ENCODE measurements around the gene AK6.
"Not testable (repeated sequence)": the region's sequence is repeated elsewhere in the genome, so short reads cannot be mapped to it uniquely, and the experiment has no call there.

AK6 gene

DNA sequence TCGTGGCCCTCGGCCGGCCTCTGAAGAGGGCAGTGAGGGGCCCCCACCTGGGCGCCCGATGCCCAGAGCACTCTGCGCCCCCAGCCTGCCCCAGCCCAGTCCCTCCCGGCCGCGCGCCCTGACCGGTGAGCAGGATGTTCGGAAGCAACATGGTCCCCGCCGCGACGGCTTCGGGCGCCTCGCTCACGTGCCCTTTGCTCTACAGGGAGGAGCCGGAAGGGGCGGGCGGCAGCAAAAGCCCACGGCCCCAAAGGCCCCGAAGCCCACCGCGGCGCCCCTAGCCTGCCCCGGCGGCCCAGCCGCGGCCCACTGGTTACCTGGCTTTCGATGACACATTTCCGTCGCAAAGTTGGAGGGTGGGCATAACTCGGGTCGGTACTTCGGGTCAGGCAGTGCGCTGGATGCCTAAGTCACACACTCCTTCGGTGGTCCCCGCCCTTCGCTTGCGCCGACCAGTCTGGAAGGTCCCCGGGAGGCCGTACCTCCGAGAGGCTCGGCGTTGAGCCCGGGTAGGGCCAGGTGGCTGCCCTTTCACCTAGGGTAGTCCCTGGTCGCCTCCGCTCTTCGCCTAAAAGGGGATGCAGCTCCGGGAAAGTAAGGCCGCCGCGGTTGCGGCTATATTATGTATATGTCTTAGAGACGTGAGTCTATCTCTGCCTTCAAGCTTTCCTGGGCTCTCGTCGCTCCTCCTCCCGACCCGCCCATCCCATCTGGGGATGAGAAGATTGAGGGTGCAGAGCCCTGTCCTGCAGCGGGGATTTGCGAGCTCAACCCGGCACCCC lies at the start of gene AK6, which contains the start of the genes RAD17 and TAF9:
Gene AK6, minus strand, starts transcription at position 181 of the 782 bp plus-strand sequence. Its CDS starts 30 bp downstream, at position 151.
Gene RAD17, plus strand, starts transcription at position 479 of the 782 bp plus-strand sequence. CDS start 2,391 bp downstream, outside the sequence.
Gene TAF9, minus strand, starts transcription at position 181 of the 782 bp plus-strand sequence. CDS start 3,783 bp downstream, outside the sequence.
- no peaks in the 10 kb centered on the region for H3K27me3 Mint-ChIP-seq (ENCODE audit: low read depth)
- DNase-seq (ENCODE audit: low spot score), result peak; percentile 90
- H3K36me3 Mint-ChIP-seq (ENCODE audit: low read depth), result peaks cover 33% of the 10 kb centered on the region
- peak within 1 kb of the TSS; percentile 93 for H3K4me3 Mint-ChIP-seq
- peaks cover 30% of the 10 kb centered on the region for H3K4me1 Mint-ChIP-seq (ENCODE audit: low read depth)
- no peaks in the 10 kb centered on the region for H3K9me3 Mint-ChIP-seq
- peak within 1 kb of the TSS; percentile 98 for H3K27ac Mint-ChIP-seq

GRCh38 chr5:69418554-69418953 lies 49.2 kb upstream of the AK6 start:
- Mint-ChIP-seq H3K27ac (no peak overlapping the region), H3K27me3 (ENCODE audit: low read depth) (peaks cover 4% of the 10 kb centered on the region), H3K4me1 (ENCODE audit: low read depth) (no peaks in the 10 kb centered on the region), H3K4me3 (no peak overlapping the region), H3K36me3 (ENCODE audit: low read depth) (peaks cover 7% of the 10 kb centered on the region), H3K9me3 (no peaks in the 10 kb centered on the region)
- DNase-seq (ENCODE audit: low spot score), result no peak

GRCh38 chr5:69416699-69417098 lies 47.4 kb upstream of the AK6 start:
- Mint-ChIP-seq H3K36me3 (ENCODE audit: low read depth) (peaks cover 8% of the 10 kb centered on the region), H3K27me3 (ENCODE audit: low read depth) (peaks cover 4% of the 10 kb centered on the region), H3K27ac (no peak overlapping the region), H3K4me3 (no peak overlapping the region), H3K9me3 (no peaks in the 10 kb centered on the region), H3K4me1 (ENCODE audit: low read depth) (no peaks in the 10 kb centered on the region)
- DNase-seq (ENCODE audit: low spot score), result no peak

- DNase-seq (ENCODE audit: low spot score), result no peak
- no peak overlapping the region for H3K27ac Mint-ChIP-seq
- no peak overlapping the region for H3K4me3 Mint-ChIP-seq
- no peaks in the 10 kb centered on the region for H3K9me3 Mint-ChIP-seq
- H3K36me3 Mint-ChIP-seq (ENCODE audit: low read depth), result peaks cover 12% of the 10 kb centered on the region
- H3K4me1 Mint-ChIP-seq (ENCODE audit: low read depth), result no peaks in the 10 kb centered on the region
- H3K27me3 Mint-ChIP-seq (ENCODE audit: low read depth), result peaks cover 4% of the 10 kb centered on the region
Observed at GRCh38 chr5:69416180-69416579, 46.9 kb upstream of the AK6 start.

DNA sequence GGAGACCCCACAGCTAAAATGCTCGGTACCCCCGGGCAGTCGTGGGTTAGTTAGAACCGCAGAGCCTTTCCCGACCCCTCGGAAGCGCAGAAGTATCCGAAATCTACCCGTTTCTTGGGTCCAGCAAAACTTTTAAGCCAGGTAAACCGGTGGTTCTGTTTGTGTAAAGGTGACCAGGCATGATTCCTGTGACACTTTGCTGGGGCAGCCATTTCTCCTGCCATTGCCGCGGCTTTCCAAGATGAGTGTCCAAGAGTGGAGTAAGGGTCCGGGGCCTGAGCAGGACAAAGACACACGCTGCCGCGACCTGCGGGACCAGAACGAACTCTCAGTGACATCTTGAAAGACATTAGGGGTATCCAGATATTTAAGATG lies 46.3 kb upstream of the AK6 start:
- Mint-ChIP-seq H3K9me3 (no peaks in the 10 kb centered on the region), H3K36me3 (ENCODE audit: low read depth) (peaks cover 12% of the 10 kb centered on the region), H3K27me3 (ENCODE audit: low read depth) (peaks cover 4% of the 10 kb centered on the region), H3K4me3 (peak overlapping the region; percentile 43), H3K27ac (no peak overlapping the region), H3K4me1 (ENCODE audit: low read depth) (no peaks in the 10 kb centered on the region)
- no peak for DNase-seq (ENCODE audit: low spot score)

DNA sequence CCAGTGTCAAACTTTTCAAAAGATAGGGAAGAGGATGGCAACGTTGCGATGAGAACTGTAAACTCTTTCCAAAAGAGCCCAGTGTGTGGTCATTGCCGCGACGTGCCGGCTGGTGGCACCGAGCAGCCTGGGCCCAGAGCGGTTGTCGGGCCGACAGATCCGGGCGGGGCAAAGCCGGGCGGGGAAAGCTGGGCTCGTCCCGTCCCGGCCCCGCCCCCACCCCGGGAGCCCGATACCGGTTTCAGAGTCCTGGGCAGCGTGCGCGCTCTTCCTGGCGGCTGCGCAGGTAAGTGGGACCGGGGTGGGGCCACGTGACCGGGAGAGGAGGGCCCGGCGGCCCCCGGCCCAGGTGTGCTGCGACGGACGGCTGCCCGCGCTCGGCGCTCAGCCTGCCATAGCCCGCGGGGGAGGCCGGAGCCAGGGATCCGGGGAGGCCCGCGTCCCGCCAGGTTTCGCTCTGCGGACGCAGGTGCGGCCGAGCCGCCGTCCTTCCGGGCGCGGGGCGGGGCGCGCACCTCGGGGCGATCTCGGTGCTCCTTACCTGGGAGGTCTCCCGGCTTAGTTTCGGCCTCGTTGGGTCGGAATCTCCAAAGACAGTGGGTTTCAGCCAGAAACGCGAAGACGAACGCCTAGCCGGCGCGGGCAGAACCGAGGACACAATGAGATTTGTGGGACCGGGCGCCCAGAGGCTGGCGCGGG lies 45.7 kb upstream of the AK6 start, which contains the start of gene MARVELD2:
Gene MARVELD2, plus strand, starts transcription at position 232 of the 699 bp plus-strand sequence. CDS start 4,270 bp downstream, outside the sequence.
- Mint-ChIP-seq H3K9me3 (no peaks in the 10 kb centered on the region), H3K36me3 (ENCODE audit: low read depth) (peaks cover 15% of the 10 kb centered on the region), H3K27me3 (ENCODE audit: low read depth) (peaks cover 4% of the 10 kb centered on the region), H3K27ac (peak within 1 kb of the TSS; percentile 12), H3K4me3 (peak within 1 kb of the TSS; percentile 43), H3K4me1 (ENCODE audit: low read depth) (no peaks in the 10 kb centered on the region)
- peak; percentile 9 for DNase-seq (ENCODE audit: low spot score)

DNA sequence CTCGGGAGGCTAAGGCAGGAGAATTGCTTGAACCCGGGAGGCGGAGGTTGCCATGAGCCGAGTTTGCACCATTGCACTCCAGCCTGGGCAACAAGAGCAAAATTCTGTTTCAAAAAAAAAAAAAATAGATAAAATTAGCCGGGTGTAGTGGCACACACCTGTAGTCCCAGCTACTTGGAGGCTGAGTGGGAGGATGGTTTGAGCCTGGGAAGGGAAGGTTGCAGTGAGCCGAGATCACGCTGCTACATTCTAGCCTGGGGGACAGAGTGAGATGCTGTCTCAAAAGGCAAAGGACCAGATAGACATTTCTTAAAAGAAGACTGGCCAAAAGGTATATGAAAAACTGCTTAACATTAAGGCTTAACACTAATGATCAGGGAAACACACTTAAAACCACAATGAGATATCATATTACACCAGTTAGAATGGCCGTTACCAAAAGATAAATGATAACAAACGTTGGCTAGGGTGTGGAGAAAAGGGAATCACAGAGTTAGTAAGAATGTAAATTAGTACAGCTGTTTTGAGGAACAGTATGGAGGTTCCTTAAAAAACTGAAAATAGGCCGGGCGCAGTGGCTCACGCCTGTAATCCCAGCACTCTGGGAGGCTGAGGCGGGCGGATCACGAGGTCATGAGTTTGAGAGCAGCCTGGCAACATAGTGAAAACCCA lies 35.5 kb upstream of the AK6 start:
- DNase-seq (ENCODE audit: low spot score), result no peak
- H3K9me3 Mint-ChIP-seq, result no peaks in the 10 kb centered on the region
- peaks cover 39% of the 10 kb centered on the region for H3K36me3 Mint-ChIP-seq (ENCODE audit: low read depth)
- H3K27ac Mint-ChIP-seq, result no peak overlapping the region
- H3K4me3 Mint-ChIP-seq, result no peak overlapping the region
- no peaks in the 10 kb centered on the region for H3K4me1 Mint-ChIP-seq (ENCODE audit: low read depth)
- H3K27me3 Mint-ChIP-seq (ENCODE audit: low read depth), result no peaks in the 10 kb centered on the region

GRCh38 chr5:69378376-69378775 lies 9.1 kb upstream of the AK6 start:
- no peak overlapping the region for H3K27ac Mint-ChIP-seq
- H3K36me3 Mint-ChIP-seq (ENCODE audit: low read depth), result peaks cover 17% of the 10 kb centered on the region
- no peaks in the 10 kb centered on the region for H3K4me1 Mint-ChIP-seq (ENCODE audit: low read depth)
- H3K4me3 Mint-ChIP-seq, result no peak overlapping the region
- no peaks in the 10 kb centered on the region for H3K27me3 Mint-ChIP-seq (ENCODE audit: low read depth)
- no peak for DNase-seq (ENCODE audit: low spot score)
- H3K9me3 Mint-ChIP-seq, result no peaks in the 10 kb centered on the region

- no peaks in the 10 kb centered on the region for H3K9me3 Mint-ChIP-seq
- peaks cover 14% of the 10 kb centered on the region for H3K4me1 Mint-ChIP-seq (ENCODE audit: low read depth)
- no peaks in the 10 kb centered on the region for H3K27me3 Mint-ChIP-seq (ENCODE audit: low read depth)
- H3K4me3 Mint-ChIP-seq, result no peak overlapping the region
- H3K36me3 Mint-ChIP-seq (ENCODE audit: low read depth), result peaks cover 12% of the 10 kb centered on the region
- no peak for DNase-seq (ENCODE audit: low spot score)
- H3K27ac Mint-ChIP-seq, result peak overlapping the region; percentile 20
Observed at GRCh38 chr5:69374911-69375446, 5.7 kb upstream of the AK6 start.

GRCh38 chr5:69372394-69372793 lies 3.1 kb upstream of the AK6 start:
- peaks cover 22% of the 10 kb centered on the region for H3K4me1 Mint-ChIP-seq (ENCODE audit: low read depth)
- no peaks in the 10 kb centered on the region for H3K27me3 Mint-ChIP-seq (ENCODE audit: low read depth)
- DNase-seq (ENCODE audit: low spot score), result no peak
- peak overlapping the region; percentile 31 for H3K27ac Mint-ChIP-seq
- H3K4me3 Mint-ChIP-seq, result no peak overlapping the region
- peaks cover 19% of the 10 kb centered on the region for H3K36me3 Mint-ChIP-seq (ENCODE audit: low read depth)
- H3K9me3 Mint-ChIP-seq, result no peaks in the 10 kb centered on the region

DNA sequence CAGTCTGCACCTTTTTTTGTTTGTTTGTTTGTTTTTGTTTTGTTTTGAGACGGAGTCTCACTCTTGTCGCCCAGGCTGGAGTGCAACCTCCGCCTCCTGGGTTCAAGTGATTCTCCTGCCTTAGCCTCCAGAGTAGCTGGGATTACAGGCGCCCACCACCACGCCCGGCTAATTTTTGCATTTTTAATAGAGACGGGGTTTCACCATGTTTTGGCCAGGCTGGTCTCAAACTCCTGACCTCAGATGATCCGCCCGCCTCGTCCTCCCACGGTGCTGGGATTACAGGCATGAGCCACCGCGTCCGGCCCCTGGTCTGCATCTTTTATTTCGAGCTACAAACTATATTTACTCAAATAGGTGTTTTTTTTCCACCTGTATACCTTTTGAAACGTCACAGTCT lies 1.0 kb upstream of the AK6 start:
- Mint-ChIP-seq H3K4me1 (ENCODE audit: low read depth) (peaks cover 28% of the 10 kb centered on the region), H3K36me3 (ENCODE audit: low read depth) (peaks cover 25% of the 10 kb centered on the region), H3K4me3 (peak overlapping the region; percentile 91), H3K27ac (peak overlapping the region; percentile 98)
- DNase-seq (ENCODE audit: low spot score), result peak; percentile 15
- H3K27me3 Mint-ChIP-seq (ENCODE audit: low read depth); H3K9me3 Mint-ChIP-seq: not testable (repeated sequence)

GRCh38 chr5:69368458-69369339 lies 621 bp downstream of the AK6 start:
- H3K27me3 Mint-ChIP-seq (ENCODE audit: low read depth), result no peaks in the 10 kb centered on the region
- DNase-seq (ENCODE audit: low spot score), result peak; percentile 16
- peak overlapping the region; percentile 93 for H3K4me3 Mint-ChIP-seq
- no peaks in the 10 kb centered on the region for H3K9me3 Mint-ChIP-seq
- peaks cover 36% of the 10 kb centered on the region for H3K36me3 Mint-ChIP-seq (ENCODE audit: low read depth)
- H3K4me1 Mint-ChIP-seq (ENCODE audit: low read depth), result peaks cover 32% of the 10 kb centered on the region
- peak overlapping the region; percentile 97 for H3K27ac Mint-ChIP-seq

Measured in T-helper 2 cell treated with Interferon-gamma antibody and Interleukin-4, amounts not matched to agents 5 μg/mL and 100 μg/mL, for 36 hours (primary cell).